ENCODE results near the gene ADD1.

ADD1 gene

GRCh38 chr4:2924286-2924685 is 80.6 kb downstream of the ADD1 start:
- no peak for TF ChIP-seq CTCF (conservative IDR thresholded peaks at IDR 0.05; ENCODE audit: low read depth)
- ChIA-PET POLR2A (ENCODE audit: low non-redundant PET) (no interaction called here), CTCF (no interaction called here)
- peak overlapping the region; percentile 62 for H3K27ac ChIP-seq
- DNase-seq (ENCODE audit: low spot score): no peak

DNA sequence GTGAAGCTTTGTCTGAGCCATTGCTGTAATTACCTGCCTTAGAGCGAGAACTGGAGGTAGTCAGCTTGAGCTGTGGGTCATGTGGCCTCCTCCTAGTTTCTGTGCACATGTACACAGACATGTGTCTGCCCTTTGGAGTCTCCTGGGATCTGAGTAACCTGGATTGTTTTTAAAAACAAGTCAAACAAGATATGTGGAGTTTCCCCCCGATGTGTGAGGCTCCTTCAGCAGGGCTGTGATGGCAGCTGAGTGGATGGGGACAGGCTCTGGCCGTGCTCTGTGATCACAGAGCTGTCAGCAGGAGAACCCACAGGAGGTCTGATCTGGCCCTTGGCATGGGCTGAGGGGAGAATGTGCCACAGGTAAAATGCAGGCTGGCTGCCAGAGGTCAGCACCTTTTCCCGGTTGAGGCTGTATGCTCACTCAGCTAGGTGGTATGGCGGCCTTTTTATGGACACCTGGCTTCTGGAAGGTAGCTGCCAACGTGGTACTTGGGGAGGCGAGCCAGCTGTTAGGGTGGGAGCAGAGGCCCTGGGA is 81.2 kb downstream of the ADD1 start:
- peak overlapping the region; percentile 62 for H3K27ac ChIP-seq
- no peak for TF ChIP-seq CTCF (conservative IDR thresholded peaks at IDR 0.05; ENCODE audit: low read depth)
- CTCF ChIA-PET: no interaction called here
- DNase-seq (ENCODE audit: low spot score): no peak
- POLR2A ChIA-PET (ENCODE audit: low non-redundant PET): no interaction called here

- TF ChIP-seq CTCF (conservative IDR thresholded peaks at IDR 0.05; ENCODE audit: low read depth): no peak
- ChIA-PET POLR2A (ENCODE audit: low non-redundant PET) (no interaction called here), CTCF (no interaction called here)
Observed at GRCh38 chr4:2925496-2925895, 81.9 kb downstream of the ADD1 start.

DNA sequence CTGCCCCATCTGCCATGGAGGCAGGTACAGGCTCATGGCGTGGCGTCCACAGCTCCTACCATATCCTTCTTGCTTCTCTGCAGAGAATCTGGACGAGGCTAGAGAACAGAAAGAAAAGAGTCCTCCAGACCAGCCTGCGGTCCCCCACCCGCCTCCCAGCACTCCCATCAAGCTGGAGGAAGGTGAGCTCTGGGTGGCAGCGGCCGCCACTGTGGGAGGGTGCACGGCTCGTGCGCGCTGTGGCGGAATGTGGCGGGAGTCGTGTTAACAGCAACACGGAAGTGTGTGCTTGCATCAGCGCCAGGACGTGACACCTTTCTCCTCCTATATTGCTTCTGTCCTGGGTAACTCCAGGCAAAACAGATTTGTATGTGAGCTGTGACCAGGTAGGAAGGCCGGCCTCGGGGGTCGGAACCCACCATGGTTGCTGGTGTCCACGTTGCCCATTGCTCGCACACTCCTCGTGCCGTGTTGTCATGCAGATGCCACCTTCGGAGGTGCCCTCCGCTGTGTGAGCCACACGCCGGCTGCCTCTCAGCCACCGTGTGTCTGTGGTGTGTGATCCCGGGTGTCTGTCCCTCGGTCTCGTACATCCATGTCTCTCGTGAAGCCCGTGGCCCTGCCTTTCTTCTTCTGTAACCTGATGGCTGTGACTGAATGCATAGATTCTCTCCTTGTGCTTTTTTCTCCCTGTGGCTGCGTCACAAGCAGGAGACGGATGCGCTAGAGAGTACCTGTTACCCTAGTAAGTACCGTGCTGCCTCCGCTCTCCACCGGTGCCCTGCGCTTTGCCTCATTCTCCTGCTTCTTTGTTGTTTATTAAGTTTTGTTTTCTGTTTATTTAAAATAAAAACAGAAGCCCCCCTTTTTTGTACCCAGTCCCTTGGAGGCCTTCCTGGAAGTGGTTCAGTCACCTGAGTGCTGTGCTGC is 82.6 kb downstream of the ADD1 start:
- POLR2A ChIA-PET (ENCODE audit: low non-redundant PET): no interaction called here
- no peak for DNase-seq (ENCODE audit: low spot score)
- CTCF ChIA-PET: no interaction called here

More at GRCh38 chr4:2925496-2925895, 81.9 kb downstream of the ADD1 start:
- no peak for DNase-seq (ENCODE audit: low spot score)
- peak overlapping the region; percentile 37 for H3K27ac ChIP-seq

GRCh38 chr4:2927016-2927695 is 83.5 kb downstream of the ADD1 start:
- no peak for TF ChIP-seq CTCF (conservative IDR thresholded peaks at IDR 0.05; ENCODE audit: low read depth)
- ChIA-PET CTCF (no interaction called here), POLR2A (ENCODE audit: low non-redundant PET) (no interaction called here)
- DNase-seq (ENCODE audit: low spot score): no peak
- H3K27ac ChIP-seq: peak overlapping the region; percentile 92; the same call in 1 of the 2 replicates

More for the DNA sequence above, 82.6 kb downstream of the ADD1 start:
- H3K27ac ChIP-seq: peak overlapping the region; percentile 92
- TF ChIP-seq CTCF (conservative IDR thresholded peaks at IDR 0.05; ENCODE audit: low read depth): no peak

DNA sequence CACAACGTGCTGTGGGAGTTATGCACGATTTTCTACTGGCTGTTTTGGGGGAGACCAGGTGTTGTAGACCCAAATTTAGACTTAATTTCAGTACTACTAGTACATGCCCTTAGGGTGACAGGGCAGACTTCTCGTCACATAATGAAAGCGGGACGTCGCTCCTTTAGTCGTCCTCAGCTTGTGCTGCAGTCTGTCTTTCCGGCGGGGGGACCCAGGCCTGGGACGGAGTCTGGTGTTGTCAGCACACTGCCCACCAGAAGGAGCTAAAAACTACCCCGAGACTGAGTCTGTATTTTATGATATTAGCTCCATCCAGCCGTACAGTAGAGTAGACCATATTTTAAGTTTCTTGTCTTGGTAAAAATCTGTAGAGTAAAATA is 84.0 kb downstream of the ADD1 start:
- H3K27ac ChIP-seq: peak overlapping the region; percentile 92
- ChIA-PET CTCF (no interaction called here), POLR2A (ENCODE audit: low non-redundant PET) (no interaction called here)
- no peak for TF ChIP-seq CTCF (conservative IDR thresholded peaks at IDR 0.05; ENCODE audit: low read depth)
- no peak for DNase-seq (ENCODE audit: low spot score)

Measured in RWPE1 (cell line).